ENCODE measurements around the gene SH3RF3.

Gene SH3RF3

DNA sequence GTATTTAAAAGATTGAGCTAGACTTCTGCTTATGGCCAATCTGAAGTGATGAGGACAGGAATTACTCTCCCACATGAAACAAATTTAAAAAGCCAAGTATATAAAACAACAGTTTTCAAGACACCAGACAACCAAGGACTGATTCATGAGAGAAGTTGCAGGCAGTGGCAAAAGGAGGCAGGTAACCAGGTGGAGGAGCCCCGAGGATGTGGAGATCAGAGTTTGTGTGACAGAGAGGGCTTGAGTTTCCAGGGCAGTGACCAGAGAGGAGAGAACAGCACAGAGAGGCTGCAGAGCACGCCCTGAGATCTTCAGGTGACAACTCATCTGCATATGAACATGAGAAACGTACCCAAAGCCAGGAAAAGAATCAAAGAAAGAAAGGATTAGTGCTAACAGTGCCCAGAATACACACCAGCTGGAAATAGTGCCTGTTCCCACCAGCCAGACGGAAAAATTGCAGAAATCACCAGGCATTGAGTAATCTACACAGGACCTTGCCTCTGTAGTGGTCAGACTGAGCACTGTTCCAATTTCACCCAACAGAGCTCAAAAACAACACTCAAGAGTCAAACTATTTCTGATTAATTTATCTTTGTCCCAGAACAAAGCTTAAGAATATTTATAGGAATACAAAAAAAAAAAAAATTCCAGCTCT, 311.6 kb downstream of the SH3RF3 start:
- Histone ChIP-seq H3K27me3 (ENCODE audit: insufficient read depth, low read length, poor library complexity) (no peaks in the 10 kb centered on the region), H4K5ac (ENCODE audit: low read length) (no peak overlapping the region), H4K8ac (ENCODE audit: low read depth, low read length) (no peak overlapping the region), H3K23ac (ENCODE audit: low read length) (no peak overlapping the region), H3K4me2 (ENCODE audit: low read length) (no peak overlapping the region), H3K4ac (ENCODE audit: low read depth, low read length) (no peak overlapping the region), H3K56ac (ENCODE audit: low read length) (no peak overlapping the region), H2AK5ac (ENCODE audit: low read length) (no peak overlapping the region), H2BK120ac (ENCODE audit: low read depth, low read length) (no peak overlapping the region), H3K4me1 (ENCODE audit: control insufficient read depth, low read depth, low read length) (peaks cover 3% of the 10 kb centered on the region), H3K18ac (ENCODE audit: low read length) (no peak overlapping the region), H2BK5ac (ENCODE audit: low read length) (no peak overlapping the region), H2BK15ac (replicated peaks; ENCODE audit: low read depth) (no peak overlapping the region), H3K36me3 (ENCODE audit: control insufficient read depth, insufficient read depth, low read length) (no peaks in the 10 kb centered on the region), H3K4me3 (ENCODE audit: low read length) (no peak overlapping the region), H3K79me2 (ENCODE audit: control insufficient read depth, insufficient read depth, low read length) (no peaks in the 10 kb centered on the region), H3K79me1 (ENCODE audit: low read length) (no peaks in the 10 kb centered on the region), H3K9ac (ENCODE audit: low read length) (no peak overlapping the region), H3K27ac (ENCODE audit: low read depth, low read length) (no peak overlapping the region)
- DNase-seq: no peak
- WGBS (ENCODE audit: extremely low coverage, insufficient coverage, low lambda C conversion rate): no CpG with 5 or more reads among the region's 4 CpGs

DNA sequence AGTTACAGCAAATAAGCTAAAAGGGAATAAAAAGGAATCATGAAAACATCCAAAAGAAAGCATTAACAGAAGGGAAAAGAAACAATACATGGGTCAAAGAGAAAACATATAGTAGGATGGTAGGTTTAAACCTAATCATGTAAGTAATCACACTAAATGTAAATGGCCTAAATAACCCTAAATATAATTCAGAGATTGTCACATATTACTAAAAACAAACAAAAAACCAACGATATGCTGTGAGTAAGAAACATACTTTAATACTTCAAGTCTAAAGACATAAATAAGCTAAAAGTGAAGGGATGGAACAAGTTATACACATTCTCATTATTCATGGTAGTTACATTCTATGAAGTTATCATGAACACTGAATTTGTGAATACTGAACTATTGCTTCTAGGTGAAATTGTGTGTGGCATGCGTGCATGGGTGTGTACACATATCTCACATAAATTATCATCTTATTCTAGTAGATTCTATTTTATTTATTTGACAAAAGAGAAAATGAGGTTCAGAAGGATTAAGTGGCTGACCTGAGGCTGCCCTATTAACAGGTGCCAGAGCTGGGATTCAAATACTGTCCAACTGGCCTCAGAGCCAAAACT, 313.8 kb downstream of the SH3RF3 start:
- Histone ChIP-seq H3K27ac (ENCODE audit: low read depth, low read length) (no peak overlapping the region), H4K5ac (ENCODE audit: low read length) (no peak overlapping the region), H3K36me3 (ENCODE audit: control insufficient read depth, insufficient read depth, low read length) (no peaks in the 10 kb centered on the region), H2BK15ac (replicated peaks; ENCODE audit: low read depth) (no peak overlapping the region), H3K27me3 (ENCODE audit: insufficient read depth, low read length, poor library complexity) (no peaks in the 10 kb centered on the region), H3K4ac (ENCODE audit: low read depth, low read length) (no peak overlapping the region), H3K4me3 (ENCODE audit: low read length) (no peak overlapping the region), H3K56ac (ENCODE audit: low read length) (no peak overlapping the region), H2BK120ac (ENCODE audit: low read depth, low read length) (no peak overlapping the region), H3K4me1 (ENCODE audit: control insufficient read depth, low read depth, low read length) (no peaks in the 10 kb centered on the region), H2BK5ac (ENCODE audit: low read length) (no peak overlapping the region), H3K23ac (ENCODE audit: low read length) (no peak overlapping the region), H3K79me1 (ENCODE audit: low read length) (no peaks in the 10 kb centered on the region), H4K8ac (ENCODE audit: low read depth, low read length) (no peak overlapping the region), H3K9ac (ENCODE audit: low read length) (no peak overlapping the region), H2AK5ac (ENCODE audit: low read length) (no peak overlapping the region), H3K18ac (ENCODE audit: low read length) (no peak overlapping the region), H3K4me2 (ENCODE audit: low read length) (no peak overlapping the region), H3K79me2 (ENCODE audit: control insufficient read depth, insufficient read depth, low read length) (no peaks in the 10 kb centered on the region)
- DNase-seq: no peak
- WGBS (ENCODE audit: extremely low coverage, insufficient coverage, low lambda C conversion rate): no CpG with 5 or more reads among the region's 2 CpGs

DNA sequence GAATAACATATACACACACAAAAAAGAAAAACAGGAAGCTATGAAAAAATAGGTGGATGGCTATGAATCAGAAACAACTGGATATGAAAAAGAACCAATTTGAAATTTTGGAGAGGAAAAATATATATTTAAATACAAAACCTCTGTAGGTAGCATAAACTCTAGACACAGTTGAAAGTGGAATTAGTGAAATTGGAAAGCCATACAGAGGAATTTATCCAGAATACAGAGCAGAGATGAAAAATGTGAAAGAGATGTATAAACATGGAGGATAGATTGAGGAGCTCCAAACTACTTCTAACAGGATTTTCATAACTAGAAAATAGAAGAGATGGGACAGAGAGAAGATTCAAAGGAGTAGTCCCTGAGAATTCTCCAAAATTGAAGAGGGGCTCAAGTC, 315.9 kb downstream of the SH3RF3 start:
- Histone ChIP-seq H4K5ac (ENCODE audit: low read length) (no peak overlapping the region), H2BK15ac (replicated peaks; ENCODE audit: low read depth) (no peak overlapping the region), H3K79me2 (ENCODE audit: control insufficient read depth, insufficient read depth, low read length) (no peaks in the 10 kb centered on the region), H3K4me3 (ENCODE audit: low read length) (no peak overlapping the region), H2AK5ac (ENCODE audit: low read length) (no peak overlapping the region), H3K36me3 (ENCODE audit: control insufficient read depth, insufficient read depth, low read length) (no peaks in the 10 kb centered on the region), H3K56ac (ENCODE audit: low read length) (no peak overlapping the region), H3K4me1 (ENCODE audit: control insufficient read depth, low read depth, low read length) (no peaks in the 10 kb centered on the region), H4K8ac (ENCODE audit: low read depth, low read length) (no peak overlapping the region), H3K27ac (ENCODE audit: low read depth, low read length) (no peak overlapping the region), H2BK120ac (ENCODE audit: low read depth, low read length) (no peak overlapping the region), H3K27me3 (ENCODE audit: insufficient read depth, low read length, poor library complexity) (no peaks in the 10 kb centered on the region), H3K79me1 (ENCODE audit: low read length) (no peaks in the 10 kb centered on the region), H3K23ac (ENCODE audit: low read length) (no peak overlapping the region), H3K4ac (ENCODE audit: low read depth, low read length) (no peak overlapping the region), H2BK5ac (ENCODE audit: low read length) (no peak overlapping the region), H3K9ac (ENCODE audit: low read length) (no peak overlapping the region), H3K18ac (ENCODE audit: low read length) (no peak overlapping the region), H3K4me2 (ENCODE audit: low read length) (no peak overlapping the region)
- DNase-seq: no peak

DNA sequence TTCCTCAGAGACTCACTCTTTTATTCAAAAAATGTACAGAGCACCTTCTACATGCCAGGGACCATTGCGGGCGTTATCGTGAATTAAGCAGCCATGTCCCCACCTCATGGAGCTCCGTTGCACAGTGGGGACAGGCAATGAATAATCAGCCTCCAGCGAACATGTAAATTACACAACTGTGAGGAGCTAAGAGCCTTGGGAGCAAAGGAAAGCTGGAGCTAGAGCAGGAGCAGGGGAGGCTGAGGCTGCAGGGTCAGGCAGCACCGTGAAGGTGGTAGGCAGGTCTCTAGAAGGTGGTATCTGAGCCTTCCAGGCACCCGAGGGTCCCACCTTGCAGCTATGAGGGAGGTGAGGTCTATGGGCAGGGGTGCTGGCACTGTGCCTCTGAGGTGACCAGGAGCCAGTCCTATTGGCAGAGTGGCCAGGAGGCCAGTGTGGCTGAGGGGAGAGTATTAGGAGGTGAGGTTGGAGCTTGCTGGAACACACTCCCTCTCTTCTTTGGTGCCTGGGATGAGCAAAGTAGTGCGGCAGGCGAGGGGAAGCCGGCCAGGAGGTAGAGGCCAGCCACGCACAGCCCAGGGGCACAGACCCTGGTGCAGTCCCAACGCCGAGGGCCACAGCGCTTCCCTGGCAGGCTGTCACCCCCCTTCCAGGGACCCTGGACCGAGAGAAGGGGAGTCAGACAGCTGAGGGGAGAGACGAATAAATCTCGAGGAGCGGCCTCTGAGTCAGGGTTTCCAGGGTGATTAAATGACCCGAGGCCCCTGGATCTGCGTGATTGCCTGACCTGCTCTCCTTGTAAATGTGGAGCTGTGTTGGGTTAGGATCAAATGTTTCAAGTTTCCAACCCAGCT, 317.5 kb downstream of the SH3RF3 start:
- Histone ChIP-seq H2BK120ac (ENCODE audit: low read depth, low read length) (no peak overlapping the region), H3K4me2 (ENCODE audit: low read length) (no peak overlapping the region), H3K4me3 (ENCODE audit: low read length) (no peak overlapping the region), H4K5ac (ENCODE audit: low read length) (no peak overlapping the region), H3K27me3 (ENCODE audit: insufficient read depth, low read length, poor library complexity) (no peaks in the 10 kb centered on the region), H3K79me2 (ENCODE audit: control insufficient read depth, insufficient read depth, low read length) (no peaks in the 10 kb centered on the region), H3K36me3 (ENCODE audit: control insufficient read depth, insufficient read depth, low read length) (no peaks in the 10 kb centered on the region), H4K8ac (ENCODE audit: low read depth, low read length) (no peak overlapping the region), H3K79me1 (ENCODE audit: low read length) (no peaks in the 10 kb centered on the region), H3K9ac (ENCODE audit: low read length) (no peak overlapping the region), H3K56ac (ENCODE audit: low read length) (no peak overlapping the region), H3K18ac (ENCODE audit: low read length) (no peak overlapping the region), H3K4ac (ENCODE audit: low read depth, low read length) (no peak overlapping the region), H2BK5ac (ENCODE audit: low read length) (no peak overlapping the region), H3K27ac (ENCODE audit: low read depth, low read length) (no peak overlapping the region), H3K4me1 (ENCODE audit: control insufficient read depth, low read depth, low read length) (no peaks in the 10 kb centered on the region), H2AK5ac (ENCODE audit: low read length) (no peak overlapping the region), H3K23ac (ENCODE audit: low read length) (no peak overlapping the region), H2BK15ac (replicated peaks; ENCODE audit: low read depth) (no peak overlapping the region)
- DNase-seq: no peak
- WGBS (ENCODE audit: extremely low coverage, insufficient coverage, low lambda C conversion rate): no CpG with 5 or more reads among the region's 20 CpGs

DNA sequence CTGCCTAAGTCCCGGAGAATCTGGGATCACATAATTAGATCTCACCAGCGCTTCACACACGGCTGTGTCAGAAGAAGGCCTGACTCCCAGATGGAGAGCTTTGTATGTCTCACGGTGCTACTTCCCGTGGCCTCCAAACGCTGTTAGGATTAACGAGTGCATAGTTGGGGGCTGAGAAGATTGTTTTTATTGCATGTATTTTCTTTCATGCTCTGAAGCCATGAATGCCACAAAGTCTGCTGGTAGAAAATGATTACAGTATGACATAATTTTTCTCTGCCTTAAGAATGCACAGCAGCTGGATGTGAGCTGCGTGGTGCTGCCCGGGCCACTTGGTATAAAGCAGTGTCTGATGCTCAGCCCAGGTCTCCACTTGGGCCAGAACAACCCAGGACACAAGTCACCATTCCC, 318.3 kb downstream of the SH3RF3 start:
- Histone ChIP-seq H3K36me3 (ENCODE audit: control insufficient read depth, insufficient read depth, low read length) (no peaks in the 10 kb centered on the region), H2BK15ac (replicated peaks; ENCODE audit: low read depth) (no peak overlapping the region), H2BK120ac (ENCODE audit: low read depth, low read length) (no peak overlapping the region), H3K56ac (ENCODE audit: low read length) (no peak overlapping the region), H2AK5ac (ENCODE audit: low read length) (no peak overlapping the region), H3K18ac (ENCODE audit: low read length) (no peak overlapping the region), H3K79me2 (ENCODE audit: control insufficient read depth, insufficient read depth, low read length) (no peaks in the 10 kb centered on the region), H3K79me1 (ENCODE audit: low read length) (no peaks in the 10 kb centered on the region), H4K8ac (ENCODE audit: low read depth, low read length) (no peak overlapping the region), H3K4me2 (ENCODE audit: low read length) (no peak overlapping the region), H3K27me3 (ENCODE audit: insufficient read depth, low read length, poor library complexity) (no peaks in the 10 kb centered on the region), H2BK5ac (ENCODE audit: low read length) (no peak overlapping the region), H3K9ac (ENCODE audit: low read length) (no peak overlapping the region), H3K4me3 (ENCODE audit: low read length) (no peak overlapping the region), H3K27ac (ENCODE audit: low read depth, low read length) (no peak overlapping the region), H3K4me1 (ENCODE audit: control insufficient read depth, low read depth, low read length) (no peaks in the 10 kb centered on the region), H3K4ac (ENCODE audit: low read depth, low read length) (no peak overlapping the region), H4K5ac (ENCODE audit: low read length) (no peak overlapping the region), H3K23ac (ENCODE audit: low read length) (no peak overlapping the region)
- no CpG with 5 or more reads among the region's 9 CpGs for WGBS (ENCODE audit: extremely low coverage, insufficient coverage, low lambda C conversion rate)
- DNase-seq: no peak

Data from mesendoderm (in vitro differentiated cells).